Mesenchymal stem cell (in vitro differentiated cells and primary cell): ENCODE measurements around the gene PARD6B.

Source experiments
- DNase-seq: peaks from one replicate; pipeline ENCODE4 v3.0.0-alpha.2; 2013
- H2AFZ ChIP-seq: one replicate; pipeline ENCODE4 v1.6.1; 2013; ENCODE audit warnings: low read depth, mild to moderate bottlenecking, control low read depth, inconsistent platforms, low read length, moderate library complexity
- H2AK5ac ChIP-seq: 2 replicates; pipeline ENCODE4 v1.6.1; 2013; ENCODE audit warnings: low read length, moderate library complexity, mild to moderate bottlenecking, inconsistent platforms; ENCODE audit not compliant: severe bottlenecking
- H2BK120ac ChIP-seq: one replicate; pipeline ENCODE4 v1.6.1; 2013; ENCODE audit warnings: low read depth, mild to moderate bottlenecking, inconsistent platforms, low read length, moderate library complexity
- H2BK12ac ChIP-seq, 2 experiments: one replicate each; pipeline ENCODE4 v1.6.1; 2013; ENCODE audit warnings: inconsistent platforms in 2 of 2, low read length in 2 of 2, mild to moderate bottlenecking in 2 of 2, moderate library complexity in 2 of 2, control low read depth in 1 of 2
- H2BK15ac ChIP-seq: one replicate; pipeline ENCODE4 v1.6.1; 2013; ENCODE audit warnings: mild to moderate bottlenecking, low read depth, inconsistent platforms; ENCODE audit not compliant: poor library complexity, severe bottlenecking
- H2BK5ac ChIP-seq: 2 replicates; pipeline ENCODE4 v1.6.1; 2013; ENCODE audit warnings: low read depth, mild to moderate bottlenecking, low read length, control low read depth, inconsistent platforms; ENCODE audit not compliant: poor library complexity, severe bottlenecking
- H3K14ac ChIP-seq, 2 experiments: one replicate each; pipeline ENCODE4 v1.6.1; 2013; ENCODE audit warnings: inconsistent platforms in 2 of 2, low read length in 2 of 2, control low read depth in 1 of 2, mild to moderate bottlenecking in 1 of 2, moderate library complexity in 1 of 2
- H3K18ac ChIP-seq, 2 experiments: one replicate each; pipeline ENCODE4 v1.6.1; 2013; ENCODE audit warnings: inconsistent platforms in 2 of 2, low read length in 2 of 2, control low read depth in 1 of 2, low read depth in 1 of 2, mild to moderate bottlenecking in 1 of 2
- H3K23ac ChIP-seq, 2 experiments: one replicate each; pipeline ENCODE4 v1.6.1; 2013; ENCODE audit warnings: inconsistent platforms in 2 of 2, low read length in 2 of 2, mild to moderate bottlenecking in 2 of 2, moderate library complexity in 2 of 2, control low read depth in 1 of 2
- H3K27ac ChIP-seq: 2 replicates; pipeline ENCODE4 v1.5.1; 2013; ENCODE audit warnings: mild to moderate bottlenecking, moderate library complexity, low read length, control low read depth, inconsistent platforms; ENCODE audit not compliant: poor library complexity, severe bottlenecking
- H3K27me3 ChIP-seq, 2 experiments: 2 replicates each; pipeline versions ENCODE4 v1.6.1 to v1.7.0; 2013; ENCODE audit warnings: low read length in 2 of 2, mild to moderate bottlenecking in 2 of 2, moderate library complexity in 2 of 2, control low read depth in 1 of 2, inconsistent platforms in 1 of 2; ENCODE audit not compliant: control insufficient read depth in 1 of 2, insufficient read depth in 1 of 2
- H3K36me3 ChIP-seq, 2 experiments: 2 replicates each; pipeline versions ENCODE4 v1.6.1 to v1.7.0; 2013; ENCODE audit warnings: low read length in 2 of 2, control low read depth in 1 of 2, inconsistent platforms in 1 of 2, low read depth in 1 of 2, mild to moderate bottlenecking in 1 of 2; ENCODE audit not compliant: insufficient read depth in 2 of 2, control insufficient read depth in 1 of 2
- H3K4ac ChIP-seq, 2 experiments: one replicate each; pipeline ENCODE4 v1.6.1; 2013; ENCODE audit warnings: inconsistent platforms in 2 of 2, low read length in 2 of 2, mild to moderate bottlenecking in 2 of 2, moderate library complexity in 2 of 2, control low read depth in 1 of 2, low read depth in 1 of 2
- H3K4me1 ChIP-seq: 2 replicates; pipeline ENCODE4 v1.6.1; 2013; ENCODE audit warnings: low read depth, low read length, control low read depth; ENCODE audit not compliant: control insufficient read depth, insufficient read depth
- H3K4me2 ChIP-seq: 2 replicates; pipeline ENCODE4 v1.6.1; 2013; ENCODE audit warnings: low read length, mild to moderate bottlenecking, inconsistent platforms; ENCODE audit not compliant: poor library complexity, severe bottlenecking
- H3K4me3 ChIP-seq, 2 experiments: 2 replicates each; pipeline versions ENCODE4 v1.5.1 to v1.7.0; 2013; ENCODE audit warnings: low read length in 2 of 2, mild to moderate bottlenecking in 2 of 2, control low read depth in 1 of 2, low read depth in 1 of 2; ENCODE audit not compliant: insufficient read depth in 1 of 2
- H3K79me1 ChIP-seq: replicated peaks from 2 replicates; pipeline ENCODE4 v1.6.1; 2013; ENCODE audit warnings: mild to moderate bottlenecking, control low read depth, low read length, inconsistent platforms; ENCODE audit not compliant: poor library complexity, severe bottlenecking
- H3K9ac ChIP-seq: 2 replicates; pipeline ENCODE4 v1.7.0; 2013; ENCODE audit warnings: mild to moderate bottlenecking, low read length, moderate library complexity
- H3K9me3 ChIP-seq: 2 replicates; pipeline ENCODE4 v1.7.0; 2013; ENCODE audit warnings: mild to moderate bottlenecking, low read length; ENCODE audit not compliant: control insufficient read depth
- H4K8ac ChIP-seq: one replicate; pipeline ENCODE4 v1.6.1; 2013; ENCODE audit warnings: inconsistent platforms, mild to moderate bottlenecking, low read length, moderate library complexity
- H4K91ac ChIP-seq: one replicate; pipeline ENCODE4 v1.6.1; 2013; ENCODE audit warnings: mild to moderate bottlenecking, low read length, inconsistent platforms
- WGBS: methylation state at CpG from one replicate; pipeline ENCODE4 v1.1.7; 2013; ENCODE audit warnings: mixed read lengths; 5-methylcytosine and 5-hydroxymethylcytosine counted together

Gene PARD6B

GRCh38 chr20:50806126-50806768 is 74.9 kb downstream of the PARD6B start:
- Histone ChIP-seq H3K27ac (no peak overlapping the region), H3K79me1 (peaks cover 17% of the 10 kb centered on the region), H3K4me3 (no peak overlapping the region), H2BK5ac (no peak overlapping the region), H3K4me1 (no peaks in the 10 kb centered on the region), H4K91ac (no peak overlapping the region), H2AK5ac (no peak overlapping the region), H3K9ac (no peak overlapping the region), H3K14ac (no peak overlapping the region), H2BK15ac (no peak overlapping the region), H3K9me3 (no peaks in the 10 kb centered on the region), H2BK12ac (no peak overlapping the region), H3K4ac (no peak overlapping the region), H3K18ac (no peak overlapping the region), H2AFZ (no peak overlapping the region), H2BK120ac (no peak overlapping the region), H3K23ac (no peak overlapping the region), H4K8ac (no peak overlapping the region), H3K36me3 (no peaks in the 10 kb centered on the region), H3K27me3 (no peaks in the 10 kb centered on the region), H3K4me2 (no peak overlapping the region)
- DNase-seq = no peak
- WGBS = 92% methylated on average over 4 of the region's 5 CpGs
